Esophagus muscularis mucosa (tissue), 4 donors: ENCODE results near the gene RELCH. TPM values are rescaled to one million over a fixed set of nuclear protein-coding genes. Genes with fewer than 3 reads are reported as not detected.

ENCODE experiments used
- DNase-seq: peaks from one replicate; pipeline ENCODE4 v3.0.0-alpha.2; 2017; ENCODE audit errors: extremely low spot score
- H3K27ac ChIP-seq, 4 donors: fragments of 200-600 bp; sonication (generic); replicated peaks in 1 of 4; 1 replicate in 3 of 4; 2 replicates in 1 of 4; pipeline ENCODE4 v1.5.1; 2016 to 2019; ENCODE audit warnings: mild to moderate bottlenecking in 1 of 4
- H3K27me3 ChIP-seq, 4 donors: fragments of 200-600 bp; sonication (generic); one replicate each; pipeline versions ENCODE4 v1.5.1 to v1.6.0; 2016 to 2019
- H3K36me3 ChIP-seq, 4 donors: fragments of 200-600 bp; sonication (generic); one replicate each; pipeline ENCODE4 v1.5.1; 2016 to 2019
- H3K4me1 ChIP-seq, 4 donors: fragments of 200-600 bp; sonication (generic); one replicate each; pipeline ENCODE4 v1.5.1; 2016 to 2019
- H3K4me3 ChIP-seq, 4 donors: fragments of 200-600 bp; sonication (generic); 1 replicate in 2 of 4; 2 replicates in 2 of 4; pipeline ENCODE4 v1.5.1; 2016 to 2019; ENCODE audit warnings: mild to moderate bottlenecking in 4 of 4, moderate library complexity in 1 of 4
- H3K9me3 ChIP-seq, 4 donors: fragments of 200-600 bp; sonication (generic); 1 replicate in 3 of 4; 2 replicates in 1 of 4; pipeline ENCODE4 v1.5.1; 2016 to 2019
- CTCF ChIP-seq, 3 experiments: fragments of 200-600 bp in 2 of 3; fragments of 450-650 bp in 1 of 3; sonication (generic) in 2 of 3; IDR thresholded peaks; one replicate each; pipeline ENCODE4 v1.5.1; 2017 to 2019; ENCODE audit warnings: antibody characterized with exemption in 3 of 3, mild to moderate bottlenecking in 2 of 3, moderate library complexity in 1 of 3
- EP300 ChIP-seq: sonication (generic); formaldehyde crosslinking; IDR thresholded peaks from one replicate; pipeline ENCODE4 v1.6.1; 2017; ENCODE audit warnings: antibody characterized with exemption
- POLR2A ChIP-seq: fragments of 450-650 bp; IDR thresholded peaks from one replicate; pipeline ENCODE4 v1.6.1; 2017; ENCODE audit warnings: antibody characterized with exemption, moderate library complexity, mild to moderate bottlenecking, low read depth
- POLR2AphosphoS5 ChIP-seq, 2 donors: sonication (generic); formaldehyde crosslinking; IDR thresholded peaks; one replicate each; pipeline ENCODE4 v1.6.1; 2017; ENCODE audit warnings: antibody characterized with exemption in 2 of 2
- WGBS: methylation state at CpG from one replicate; pipeline ENCODE4 v1.1.5; 2018; 5-methylcytosine and 5-hydroxymethylcytosine counted together
- intact Hi-C: fragments of 100-400 bp; cut with DNase I; formaldehyde crosslinking; loops from one replicate; pipeline ENCODE4 v1.15.1; 2023
- total RNA-seq, 4 donors: library from RNA; depleted of rRNA; stranded (reverse); fragments of >200 nt; gene quantifications; one replicate each; pipeline versions ENCODE4 v1.1.0 to v1.2.1, GENCODE V29; 2016

The RELCH gene
- total RNA-seq, 4 donors from 2014 or later = 15.9 to 17.9 (median 17.5) TPM

DNA sequence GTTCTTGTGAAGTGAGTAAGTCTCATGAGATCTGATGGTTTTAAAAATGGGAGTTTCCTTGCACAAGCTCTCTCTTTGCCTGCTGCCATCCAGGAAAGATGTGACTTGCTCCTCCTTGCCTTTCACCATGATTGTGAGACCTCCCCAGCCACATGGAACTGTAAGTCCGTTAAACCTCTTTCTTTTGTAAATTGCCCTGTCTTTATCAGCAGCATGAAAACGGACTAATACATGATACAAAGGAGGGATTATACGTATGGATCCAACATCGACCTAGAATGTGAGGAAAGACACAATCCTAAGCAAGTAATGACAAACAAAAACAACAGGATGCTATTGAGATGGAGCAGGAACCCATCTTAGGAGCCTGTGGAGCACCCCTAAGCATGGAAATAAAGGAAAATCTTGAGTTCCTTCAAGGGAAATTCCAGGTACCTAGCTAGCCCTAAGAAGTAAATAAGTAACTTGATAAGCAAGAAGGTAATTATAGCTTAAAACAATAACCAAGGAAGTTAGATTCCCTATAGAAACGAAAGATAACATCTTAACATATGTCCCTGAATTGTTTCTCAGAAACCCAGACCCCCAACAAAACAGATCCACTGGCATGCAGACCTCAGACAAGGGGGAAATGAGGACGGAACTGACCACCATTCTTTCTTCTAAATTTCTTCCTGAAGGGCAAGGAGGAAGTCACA is 136.6 kb downstream of the RELCH start:
- DNase-seq = no peak
- no peak overlapping the region for H3K27ac ChIP-seq
- intact Hi-C loops = no loop called here
- no peak overlapping the region for H3K4me3 ChIP-seq
- TF ChIP-seq EP300 (no peak), POLR2AphosphoS5 (IDR thresholded peaks at IDR 0.05) (no peak), CTCF (IDR thresholded peaks at IDR 0.05) (no peak), POLR2A (no peak)
- no peaks in the 10 kb centered on the region for H3K9me3 ChIP-seq
- H3K27me3 ChIP-seq = peaks cover 0 to 53% (median 39%) of the 10 kb centered on the region in 4 donors
- H3K4me1 ChIP-seq = peaks cover 13 to 24% (median 22%) of the 10 kb centered on the region in 4 donors
- H3K36me3 ChIP-seq = no peaks in the 10 kb centered on the region
- 43% methylated on average over 6 of the region's 6 CpGs for WGBS

GRCh38 chr18:62324181-62324828 is 137.2 kb downstream of the RELCH start:
- H3K27ac ChIP-seq = no peak overlapping the region
- H3K4me1 ChIP-seq = peaks cover 16 to 24% (median 22%) of the 10 kb centered on the region in 4 donors
- no peak for DNase-seq
- TF ChIP-seq EP300 = no peak
- no peak for TF ChIP-seq POLR2AphosphoS5 (IDR thresholded peaks at IDR 0.05)
- TF ChIP-seq POLR2A = no peak
- no peak for TF ChIP-seq CTCF (IDR thresholded peaks at IDR 0.05)
- H3K27me3 ChIP-seq = peaks cover 0 to 58% (median 38%) of the 10 kb centered on the region in 4 donors
- WGBS = 41% methylated on average over 12 of the region's 12 CpGs
- intact Hi-C loops = no loop called here
- no peaks in the 10 kb centered on the region for H3K36me3 ChIP-seq
- H3K4me3 ChIP-seq = peak overlapping the region; percentile 47 to 62 (median 50)
- no peaks in the 10 kb centered on the region for H3K9me3 ChIP-seq

DNA sequence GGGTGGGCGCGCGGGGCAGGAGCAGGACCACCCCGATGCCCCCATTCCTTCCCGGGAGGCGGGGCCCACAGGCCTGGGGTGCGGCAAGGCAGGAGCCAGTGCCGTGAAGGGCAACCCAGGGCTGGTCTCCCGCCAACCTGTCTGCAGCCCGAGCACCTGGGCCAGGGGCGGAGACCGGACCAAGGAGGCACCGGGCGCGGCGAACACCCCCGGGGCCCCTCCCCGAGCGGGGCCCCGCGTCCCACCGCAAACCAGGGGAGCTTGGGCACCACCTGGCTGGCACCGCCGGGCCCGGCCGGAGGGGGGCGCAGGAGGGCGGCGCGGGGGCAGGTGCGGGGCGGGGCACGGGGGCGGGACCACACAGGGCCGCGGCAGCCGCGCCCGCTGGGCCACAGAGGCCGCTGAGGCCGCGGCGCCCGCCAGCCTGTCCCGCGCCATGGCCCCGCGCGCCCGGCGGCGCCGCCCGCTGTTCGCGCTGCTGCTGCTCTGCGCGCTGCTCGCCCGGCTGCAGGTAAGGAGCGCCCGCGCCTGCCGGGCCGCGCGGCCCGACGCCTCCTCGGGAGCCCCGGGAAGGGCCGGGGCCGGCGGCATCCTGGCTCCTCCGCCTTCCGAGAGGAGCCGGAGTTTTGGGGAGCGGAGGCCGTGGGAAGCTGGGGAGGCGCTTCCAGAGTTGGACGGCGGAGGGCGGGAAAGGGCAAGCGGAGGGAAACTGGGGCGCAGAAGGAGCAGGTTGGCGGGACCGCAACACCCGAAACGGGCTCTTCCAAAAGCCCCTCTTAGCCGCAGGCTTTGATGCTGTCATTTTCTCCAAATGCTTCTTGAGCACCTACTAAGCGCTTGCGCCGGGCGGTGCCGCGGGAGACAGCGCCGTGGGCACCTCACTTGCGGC is 138.1 kb downstream of the RELCH start, which contains the start of gene TNFRSF11A:
Gene TNFRSF11A (plus strand): TSS at position 394 of the 889 bp plus-strand sequence. CDS start 43 bp downstream, at position 437.
- Histone ChIP-seq H3K4me3 (peak within 1 kb of the TSS; percentile 47 to 62 (median 50)), H3K4me1 (peaks cover 22 to 24% (median 23%) of the 10 kb centered on the region in 4 donors), H3K9me3 (no peaks in the 10 kb centered on the region), H3K27me3 (peaks cover 0 to 62% (median 37%) of the 10 kb centered on the region in 4 donors), H3K27ac (no peak within 1 kb of the TSS), H3K36me3 (no peaks in the 10 kb centered on the region)
- DNase-seq = no peak
- WGBS = 0% methylated on average over 5 of the region's 99 CpGs
- intact Hi-C loops = no loop called here
- TF ChIP-seq EP300 (no peak), CTCF (IDR thresholded peaks at IDR 0.05) (peak in 1 of 3 experiments; percentile 22)

DNA sequence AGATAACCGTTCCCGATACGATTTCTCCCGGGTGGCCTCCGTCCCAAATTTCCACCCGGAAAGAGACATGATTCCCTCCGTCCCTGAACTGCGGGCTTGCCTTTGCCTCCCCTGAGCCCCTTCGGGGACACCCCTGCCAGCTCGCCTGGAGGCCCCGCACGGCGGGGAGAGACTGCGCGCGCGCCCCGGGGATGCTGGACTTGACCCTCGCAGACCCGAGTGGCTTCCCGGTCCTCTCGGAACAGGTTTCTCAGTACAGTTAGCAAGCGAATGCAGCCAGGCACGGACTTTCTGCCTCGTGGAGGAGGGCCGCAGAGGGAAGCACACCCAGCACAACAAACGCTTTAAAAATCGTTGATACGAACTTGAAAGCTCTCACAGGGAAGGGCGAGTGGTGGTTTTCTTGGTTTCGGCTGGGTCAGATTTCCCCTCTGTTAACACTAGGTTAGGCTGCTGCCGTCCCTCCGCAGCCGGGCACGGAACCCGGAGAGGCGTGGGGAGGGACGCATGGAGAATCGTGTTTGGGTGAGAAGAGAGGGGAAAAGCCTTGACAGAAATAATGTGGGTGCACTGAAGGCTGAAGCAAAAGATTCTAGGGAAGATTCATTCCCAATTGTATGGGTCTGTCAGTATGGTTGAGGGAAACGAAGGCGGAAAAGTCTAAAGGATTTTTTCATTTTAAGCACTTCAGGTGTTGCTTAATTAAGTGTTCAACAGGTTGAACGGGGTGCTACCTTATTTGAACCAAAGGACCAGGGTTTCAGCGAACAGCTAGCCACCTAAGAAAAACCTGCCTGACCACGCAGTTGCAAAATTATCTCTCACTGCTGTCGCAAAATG is 139.0 kb downstream of the RELCH start:
- H3K27ac ChIP-seq = no peak overlapping the region
- peaks cover 0 to 71% (median 37%) of the 10 kb centered on the region in 4 donors for H3K27me3 ChIP-seq
- no peak for TF ChIP-seq POLR2AphosphoS5 (IDR thresholded peaks at IDR 0.05)
- TF ChIP-seq EP300 = no peak
- TF ChIP-seq CTCF (IDR thresholded peaks at IDR 0.05) = no peak
- TF ChIP-seq POLR2A = no peak
- no peaks in the 10 kb centered on the region for H3K36me3 ChIP-seq
- peaks cover 22 to 29% (median 23%) of the 10 kb centered on the region in 4 donors for H3K4me1 ChIP-seq
- H3K9me3 ChIP-seq = no peaks in the 10 kb centered on the region
- intact Hi-C loops = no loop called here
- H3K4me3 ChIP-seq = peak overlapping the region; percentile 47 to 62 (median 50)
- WGBS = 16% methylated on average over 19 of the region's 45 CpGs
- no peak for DNase-seq
